ENCODE measurements around the gene GARNL3.

Gene GARNL3

GRCh38 chr9:127356906-127357305 lies 92.3 kb downstream of the GARNL3 start:
- no peak for DNase-seq

GRCh38 chr9:127358023-127358535 lies 93.5 kb downstream of the GARNL3 start:
- DNase-seq = no peak

- DNase-seq = no peak
These were observed 94.2 kb downstream of the GARNL3 start for GRCh38 chr9:127358770-127359169.

- no peak for DNase-seq
These were observed 95.7 kb downstream of the GARNL3 start for GRCh38 chr9:127360250-127360649.

- no peak for DNase-seq
These were observed 96.3 kb downstream of the GARNL3 start for GRCh38 chr9:127360829-127361228.

- no peak for DNase-seq
These were observed 97.0 kb downstream of the GARNL3 start for GRCh38 chr9:127361561-127361960.

GRCh38 chr9:127362829-127363228 lies 98.3 kb downstream of the GARNL3 start:
- DNase-seq = no peak

GRCh38 chr9:127365461-127365860 lies 100.9 kb downstream of the GARNL3 start:
- DNase-seq = no peak

GRCh38 chr9:127366594-127366993 lies 102.0 kb downstream of the GARNL3 start:
- DNase-seq = no peak

GRCh38 chr9:127368852-127369402 lies 104.4 kb downstream of the GARNL3 start:
- no peak for DNase-seq

GRCh38 chr9:127369428-127369827 lies 104.9 kb downstream of the GARNL3 start:
- no peak for DNase-seq

- no peak for DNase-seq
These were observed 105.6 kb downstream of the GARNL3 start for GRCh38 chr9:127370147-127370579.

GRCh38 chr9:127370672-127371648 lies 106.4 kb downstream of the GARNL3 start:
- DNase-seq = no peak

GRCh38 chr9:127380479-127380878 lies 115.9 kb downstream of the GARNL3 start:
- no peak for DNase-seq

- no peak for DNase-seq
These were observed 118.0 kb downstream of the GARNL3 start for GRCh38 chr9:127382541-127382940.

GRCh38 chr9:127384016-127384730 lies 119.6 kb downstream of the GARNL3 start:
- no peak for DNase-seq

GRCh38 chr9:127384901-127385300 lies 120.3 kb downstream of the GARNL3 start:
- no peak for DNase-seq

- DNase-seq = no peak
These were observed 121.7 kb downstream of the GARNL3 start for GRCh38 chr9:127386249-127386648.

GRCh38 chr9:127386981-127387380 lies 122.4 kb downstream of the GARNL3 start:
- DNase-seq = no peak

- peak; percentile 78 for DNase-seq
These were observed 123.7 kb downstream of the GARNL3 start for GRCh38 chr9:127388037-127388855.

- DNase-seq = no peak
These were observed 124.3 kb downstream of the GARNL3 start for GRCh38 chr9:127388856-127389238.
